ENCODE measurements around the gene PHEX.

PHEX gene

DNA sequence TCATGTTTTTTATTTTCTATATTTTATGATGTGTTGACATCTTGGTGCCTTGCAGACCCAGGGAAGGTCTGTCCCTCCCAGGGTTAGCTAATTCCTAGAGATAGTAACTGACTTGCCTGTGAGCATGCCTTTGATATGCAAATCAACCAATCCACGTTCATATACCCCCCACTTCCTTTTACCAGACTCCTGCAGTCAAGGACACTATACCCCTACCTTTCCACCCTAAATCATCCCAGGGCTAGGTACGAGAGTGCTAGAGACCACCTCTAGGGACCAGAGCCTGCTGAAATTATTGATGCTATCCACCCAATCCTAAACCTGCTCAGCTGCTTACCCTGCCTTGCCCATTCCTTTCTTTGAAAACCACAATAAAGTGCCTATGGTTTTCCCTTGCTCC lies 7.5 kb upstream of the PHEX start:
- TF ChIP-seq CTCF (IDR thresholded peaks at IDR 0.05; ENCODE audit: low read depth, low read length), result no peak
- H3K4me3 ChIP-seq (ENCODE audit: low read depth, low read length), result no peak overlapping the region

GRCh38 chrX:22025751-22026150 lies 6.4 kb upstream of the PHEX start:
- H3K4me3 ChIP-seq (ENCODE audit: low read depth, low read length), result no peak overlapping the region
- TF ChIP-seq CTCF (IDR thresholded peaks at IDR 0.05; ENCODE audit: low read depth, low read length), result no peak

GRCh38 chrX:22026731-22027130 lies 5.4 kb upstream of the PHEX start:
- TF ChIP-seq CTCF (IDR thresholded peaks at IDR 0.05; ENCODE audit: low read depth, low read length), result no peak
- H3K4me3 ChIP-seq (ENCODE audit: low read depth, low read length), result no peak overlapping the region

- TF ChIP-seq CTCF (IDR thresholded peaks at IDR 0.05; ENCODE audit: low read depth, low read length), result no peak
- H3K4me3 ChIP-seq (ENCODE audit: low read depth, low read length), result no peak overlapping the region
Observed at GRCh38 chrX:22032506-22032905, 381 bp downstream of the PHEX start.

GRCh38 chrX:22033818-22034217 lies 1.7 kb downstream of the PHEX start:
- H3K4me3 ChIP-seq (ENCODE audit: low read depth, low read length), result no peak overlapping the region
- TF ChIP-seq CTCF (IDR thresholded peaks at IDR 0.05; ENCODE audit: low read depth, low read length), result no peak

DNA sequence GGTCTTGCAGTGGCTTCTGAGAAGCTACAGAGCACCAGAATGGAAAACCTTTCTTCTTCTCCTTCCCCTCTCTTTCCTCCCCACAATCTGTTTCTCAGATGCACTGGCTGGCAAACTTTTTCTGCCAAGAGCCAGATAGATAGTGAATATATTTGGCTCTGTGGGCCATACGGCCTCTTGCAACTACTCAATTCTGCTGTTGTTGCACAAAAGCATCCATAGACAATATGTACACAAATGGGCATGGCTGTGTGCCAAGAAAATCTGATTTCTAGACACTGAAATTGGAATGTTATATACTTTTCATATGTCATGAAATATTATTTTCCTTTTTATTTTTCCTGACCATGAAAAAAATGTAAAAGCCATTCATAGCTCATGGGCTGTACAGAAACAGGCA lies 3.1 kb downstream of the PHEX start:
- no peak for TF ChIP-seq CTCF (IDR thresholded peaks at IDR 0.05; ENCODE audit: low read depth, low read length)
- H3K4me3 ChIP-seq (ENCODE audit: low read depth, low read length), result no peak overlapping the region

- TF ChIP-seq CTCF (IDR thresholded peaks at IDR 0.05; ENCODE audit: low read depth, low read length), result no peak
Observed at GRCh38 chrX:22037225-22037624, 5.1 kb downstream of the PHEX start.

More at GRCh38 chrX:22037225-22037624, 5.1 kb downstream of the PHEX start:
- H3K4me3 ChIP-seq (ENCODE audit: low read depth, low read length), result no peak overlapping the region
